Adipocyte (in vitro differentiated cells): ENCODE data around the gene DNLZ.
"Not testable (repeated sequence)": the region's sequence is repeated elsewhere in the genome, so short reads cannot be mapped to it uniquely, and the experiment has no call there.

ENCODE experiments used
- DNase-seq: peaks from one replicate; pipeline ENCODE4 v3.0.0-alpha.2; 2015; ENCODE audit warnings: low read depth
- H3K27me3 ChIP-seq: replicated peaks from 2 replicates; pipeline ENCODE4 v1.7.0; 2013; ENCODE audit warnings: mild to moderate bottlenecking, low read length, moderate library complexity; ENCODE audit not compliant: control insufficient read depth, insufficient read depth
- H3K36me3 ChIP-seq: 2 replicates; pipeline ENCODE4 v1.7.0; 2013; ENCODE audit warnings: low read length, mild to moderate bottlenecking, moderate library complexity; ENCODE audit not compliant: control insufficient read depth, insufficient read depth, severe bottlenecking
- H3K4me1 ChIP-seq: 2 replicates; pipeline ENCODE4 v1.7.0; 2013; ENCODE audit warnings: mild to moderate bottlenecking, low read length, moderate library complexity; ENCODE audit not compliant: control insufficient read depth, insufficient read depth
- H3K4me3 ChIP-seq: 2 replicates; pipeline ENCODE4 v1.7.0; 2013; ENCODE audit warnings: mild to moderate bottlenecking, low read length, moderate library complexity
- H3K9ac ChIP-seq: 2 replicates; pipeline ENCODE4 v1.7.0; 2013; ENCODE audit warnings: mild to moderate bottlenecking, low read length, moderate library complexity
- H3K9me3 ChIP-seq: 2 replicates; pipeline ENCODE4 v1.7.0; 2013; ENCODE audit warnings: mild to moderate bottlenecking, low read length, moderate library complexity; ENCODE audit not compliant: control insufficient read depth

The DNLZ gene

GRCh38 chr9:136363106-136363948, at the start of gene DNLZ:
Gene DNLZ, minus strand, starts transcription at chr9:136363744. Its CDS starts 30 bp downstream, at chr9:136363714.
- peak within 1 kb of the TSS; percentile 93 for H3K9ac ChIP-seq
- H3K9me3 ChIP-seq, result no peaks in the 10 kb centered on the region
- H3K4me3 ChIP-seq, result peak within 1 kb of the TSS; percentile 88
- H3K36me3 ChIP-seq, result no peaks in the 10 kb centered on the region
- DNase-seq, result peak; percentile 98
- H3K4me1 ChIP-seq, result peaks cover 26% of the 10 kb centered on the region
- no peaks in the 10 kb centered on the region for H3K27me3 ChIP-seq

GRCh38 chr9:136412962-136413361, 49.4 kb upstream of the DNLZ start:
- no peak overlapping the region for H3K4me3 ChIP-seq
- H3K9me3 ChIP-seq, result no peaks in the 10 kb centered on the region
- peaks cover 57% of the 10 kb centered on the region for H3K36me3 ChIP-seq
- DNase-seq, result no peak
- H3K27me3 ChIP-seq, result no peaks in the 10 kb centered on the region
- peaks cover 30% of the 10 kb centered on the region for H3K4me1 ChIP-seq
- no peak overlapping the region for H3K9ac ChIP-seq

- Histone ChIP-seq H3K4me3 (peak overlapping the region; percentile 98), H3K27me3 (no peaks in the 10 kb centered on the region), H3K4me1 (peaks cover 30% of the 10 kb centered on the region), H3K9ac (peak overlapping the region; percentile 97), H3K9me3 (no peaks in the 10 kb centered on the region), H3K36me3 (peaks cover 54% of the 10 kb centered on the region)
- peak; percentile 10 for DNase-seq
These were observed 47.8 kb upstream of the DNLZ start for GRCh38 chr9:136411378-136411777.

- peak; percentile 98 for DNase-seq
- Histone ChIP-seq H3K27me3 (no peaks in the 10 kb centered on the region), H3K36me3 (peaks cover 52% of the 10 kb centered on the region)
These were observed 47.1 kb upstream of the DNLZ start, which contains the start of the genes ENTR1 and PMPCA for GRCh38 chr9:136410500-136411287. Gene ENTR1, minus strand, starts transcription at chr9:136410614. Its CDS starts 217 bp downstream, at chr9:136410397. Gene PMPCA, plus strand, starts transcription at chr9:136410658. Its CDS starts 11 bp downstream, at chr9:136410669.

GRCh38 chr9:136409557-136410455, 46.3 kb upstream of the DNLZ start:
- Histone ChIP-seq H3K36me3 (peaks cover 53% of the 10 kb centered on the region), H3K4me1 (peaks cover 30% of the 10 kb centered on the region), H3K9me3 (no peaks in the 10 kb centered on the region), H3K4me3 (peak overlapping the region; percentile 98), H3K27me3 (no peaks in the 10 kb centered on the region), H3K9ac (peak overlapping the region; percentile 88)
- peak; percentile 61 for DNase-seq

More at GRCh38 chr9:136410500-136411287, 47.1 kb upstream of the DNLZ start, which contains the start of the genes ENTR1 and PMPCA:
- H3K4me1 ChIP-seq, result peaks cover 30% of the 10 kb centered on the region
- H3K9ac ChIP-seq, result peak within 1 kb of the TSS; percentile 97
- H3K9me3 ChIP-seq, result no peaks in the 10 kb centered on the region
- peak within 1 kb of the TSS; percentile 98 for H3K4me3 ChIP-seq

- Histone ChIP-seq H3K4me3 (no peak overlapping the region), H3K36me3 (peaks cover 49% of the 10 kb centered on the region), H3K9me3 (no peaks in the 10 kb centered on the region), H3K27me3 (no peaks in the 10 kb centered on the region), H3K9ac (no peak overlapping the region), H3K4me1 (peaks cover 26% of the 10 kb centered on the region)
- no peak for DNase-seq
These were observed 44.4 kb upstream of the DNLZ start for GRCh38 chr9:136407911-136408310.

GRCh38 chr9:136407061-136407460, 43.5 kb upstream of the DNLZ start:
- H3K4me1 ChIP-seq, result peaks cover 21% of the 10 kb centered on the region
- not testable (repeated sequence) for H3K4me3 ChIP-seq, H3K27me3 ChIP-seq, H3K9me3 ChIP-seq, H3K9ac ChIP-seq, DNase-seq
- peaks cover 47% of the 10 kb centered on the region for H3K36me3 ChIP-seq

GRCh38 chr9:136405904-136406303, 42.4 kb upstream of the DNLZ start:
- Histone ChIP-seq H3K4me1 (peaks cover 11% of the 10 kb centered on the region), H3K36me3 (peaks cover 55% of the 10 kb centered on the region)
- not testable (repeated sequence) for H3K9ac ChIP-seq, H3K9me3 ChIP-seq, H3K27me3 ChIP-seq, DNase-seq, H3K4me3 ChIP-seq

GRCh38 chr9:136405481-136405880, 41.9 kb upstream of the DNLZ start:
- Histone ChIP-seq H3K36me3 (peaks cover 55% of the 10 kb centered on the region), H3K9ac (no peak overlapping the region)

GRCh38 chr9:136404801-136405136, 41.2 kb upstream of the DNLZ start:
- Histone ChIP-seq H3K27me3 (no peaks in the 10 kb centered on the region), H3K4me1 (peaks cover 15% of the 10 kb centered on the region), H3K9me3 (no peaks in the 10 kb centered on the region), H3K4me3 (no peak overlapping the region), H3K9ac (no peak overlapping the region), H3K36me3 (peaks cover 55% of the 10 kb centered on the region)
- no peak for DNase-seq

More at GRCh38 chr9:136405481-136405880, 41.9 kb upstream of the DNLZ start:
- H3K4me3 ChIP-seq, result no peak overlapping the region
- H3K27me3 ChIP-seq, result no peaks in the 10 kb centered on the region
- H3K9me3 ChIP-seq, result no peaks in the 10 kb centered on the region
- no peak for DNase-seq
- H3K4me1 ChIP-seq, result peaks cover 12% of the 10 kb centered on the region
